Measurements from ENCODE around the gene MAST2.

MAST2 gene

GRCh38 chr1:45969866-45970265 lies 166.5 kb downstream of the MAST2 start:
- no peak for TF ChIP-seq CTCF (IDR thresholded peaks at IDR 0.05; ENCODE audit: control insufficient read depth, insufficient read depth, low read depth, low read length, missing control alignments)
- H3K4me3 ChIP-seq (ENCODE audit: control insufficient read depth, low read depth, low read length) = no peak overlapping the region

GRCh38 chr1:45971335-45971734 lies 167.9 kb downstream of the MAST2 start:
- no peak for DNase-seq (ENCODE audit: low read depth)
- TF ChIP-seq CTCF (IDR thresholded peaks at IDR 0.05; ENCODE audit: control insufficient read depth, insufficient read depth, low read depth, low read length, missing control alignments) = no peak
- no peak overlapping the region for H3K4me3 ChIP-seq (ENCODE audit: control insufficient read depth, low read depth, low read length)

More at GRCh38 chr1:45969866-45970265, 166.5 kb downstream of the MAST2 start:
- DNase-seq (ENCODE audit: low read depth) = no peak

GRCh38 chr1:45971922-45972531 lies 168.6 kb downstream of the MAST2 start:
- H3K4me3 ChIP-seq (ENCODE audit: control insufficient read depth, low read depth, low read length) = no peak overlapping the region
- no peak for DNase-seq (ENCODE audit: low read depth)
- TF ChIP-seq CTCF (IDR thresholded peaks at IDR 0.05; ENCODE audit: control insufficient read depth, insufficient read depth, low read depth, low read length, missing control alignments) = no peak

- no peak overlapping the region for H3K4me3 ChIP-seq (ENCODE audit: control insufficient read depth, low read depth, low read length)
- no peak for DNase-seq (ENCODE audit: low read depth)
- TF ChIP-seq CTCF (IDR thresholded peaks at IDR 0.05; ENCODE audit: control insufficient read depth, insufficient read depth, low read depth, low read length, missing control alignments) = no peak
Observed at GRCh38 chr1:45972621-45973020, 169.2 kb downstream of the MAST2 start.

- no peak overlapping the region for H3K4me3 ChIP-seq (ENCODE audit: control insufficient read depth, low read depth, low read length)
- no peak for TF ChIP-seq CTCF (IDR thresholded peaks at IDR 0.05; ENCODE audit: control insufficient read depth, insufficient read depth, low read depth, low read length, missing control alignments)
- no peak for DNase-seq (ENCODE audit: low read depth)
Observed at GRCh38 chr1:45973121-45973520, 169.7 kb downstream of the MAST2 start.

- no peak overlapping the region for H3K4me3 ChIP-seq (ENCODE audit: control insufficient read depth, low read depth, low read length)
- DNase-seq (ENCODE audit: low read depth) = no peak
- no peak for TF ChIP-seq CTCF (IDR thresholded peaks at IDR 0.05; ENCODE audit: control insufficient read depth, insufficient read depth, low read depth, low read length, missing control alignments)
Observed at GRCh38 chr1:45974541-45975269, 171.3 kb downstream of the MAST2 start.

All from AG09309 (cell line).